ENCODE results near the gene JAK1.
A peak's percentile ranks its signal among the peaks of the same experiment; 100 is the strongest.
"Not testable (repeated sequence)": the region's sequence is repeated elsewhere in the genome, so short reads cannot be mapped to it uniquely, and the experiment has no call there.

Gene JAK1

DNA sequence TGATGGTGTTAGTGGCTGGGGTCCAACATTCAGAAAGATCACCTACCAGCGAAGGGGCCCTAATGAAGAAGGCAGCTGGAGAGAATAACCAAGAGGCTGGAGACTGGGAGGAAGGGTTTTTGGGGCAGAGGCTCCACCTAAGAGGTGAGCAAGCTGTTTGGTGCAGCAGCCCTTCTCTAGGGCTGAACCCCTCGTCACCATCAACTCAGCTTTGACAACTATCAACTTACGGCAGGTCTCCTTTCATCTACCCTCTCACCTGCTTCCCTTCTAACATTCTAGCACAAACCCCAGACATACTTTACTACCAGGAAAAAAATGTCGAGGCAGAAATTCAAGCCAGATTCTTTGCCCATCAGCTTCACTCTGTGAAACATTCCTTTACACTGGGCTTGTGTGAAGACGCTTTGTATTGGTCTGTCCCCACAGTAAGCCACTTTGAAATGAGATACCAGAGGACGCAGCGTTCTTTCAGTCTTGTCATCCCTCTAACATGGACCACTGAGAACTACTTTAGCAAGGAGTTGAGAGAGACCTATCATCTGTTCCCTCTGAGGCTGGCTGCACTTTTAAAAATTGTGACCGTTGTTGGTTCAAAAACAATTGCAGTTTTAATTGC, 136.8 kb downstream of the JAK1 start:
- no peak for DNase-seq

DNA sequence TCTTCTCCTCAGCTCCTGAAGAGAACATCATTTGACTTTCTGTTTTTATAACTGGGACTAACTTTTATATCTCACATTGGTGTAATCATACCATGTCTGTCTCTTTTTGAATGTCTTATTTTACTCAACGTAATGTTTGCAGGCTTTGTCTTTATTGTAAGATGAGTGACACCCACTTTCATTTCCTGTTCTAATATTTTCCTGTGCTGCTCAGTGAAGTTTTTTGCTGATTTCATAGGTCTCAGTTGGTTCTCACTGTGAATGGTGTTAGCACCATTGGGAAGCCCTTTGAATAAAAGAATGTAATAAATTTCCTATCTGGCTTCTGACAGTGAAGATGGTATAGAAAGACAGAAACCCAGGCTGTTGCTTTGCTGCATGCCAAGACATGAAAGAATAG, 137.5 kb downstream of the JAK1 start:
- no peak for DNase-seq

GRCh38 chr1:64826991-64827390, 139.4 kb downstream of the JAK1 start:
- peak; percentile 20 for DNase-seq

DNA sequence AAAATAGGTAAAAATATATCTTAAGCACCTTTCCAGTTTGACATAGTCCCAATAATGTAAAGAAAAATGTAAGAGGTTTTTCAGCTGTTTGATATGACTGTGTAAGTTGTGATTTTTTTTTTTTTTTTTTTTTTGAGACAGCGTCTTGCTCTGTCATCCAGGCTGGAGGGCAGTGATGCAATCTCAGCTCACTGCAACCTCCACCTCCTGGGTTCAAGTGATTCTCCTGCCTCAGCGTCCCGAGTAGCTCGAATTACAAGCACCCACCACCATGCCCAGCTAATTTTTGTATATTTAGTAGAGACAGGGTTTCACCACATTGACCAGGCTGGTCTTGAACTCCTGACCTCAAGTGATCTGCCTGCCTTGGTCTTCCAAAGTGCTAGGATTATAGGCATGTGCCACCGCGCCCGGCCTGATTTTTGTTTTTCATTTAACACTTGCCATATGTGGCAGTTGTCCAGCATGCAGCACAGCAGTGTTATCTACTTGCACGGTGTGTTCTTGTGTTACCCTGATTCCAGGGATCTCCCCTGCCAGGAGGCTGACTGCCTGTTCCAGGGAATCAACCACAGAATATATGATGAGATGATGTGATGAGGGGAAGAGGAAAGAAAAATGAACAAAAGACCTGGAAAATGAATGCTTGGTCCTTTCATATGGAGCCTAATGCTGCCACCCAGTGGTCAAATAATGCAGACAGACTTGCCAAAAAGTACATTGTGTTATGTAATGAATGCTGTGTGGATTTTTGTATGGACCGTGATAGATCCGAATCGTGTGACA, 142.5 kb downstream of the JAK1 start:
- peak; percentile 77 for DNase-seq

- no peak for DNase-seq
These were observed 143.7 kb downstream of the JAK1 start for GRCh38 chr1:64822621-64823020.

- not testable (repeated sequence) for DNase-seq
These were observed 145.8 kb downstream of the JAK1 start for GRCh38 chr1:64820572-64820971.

DNA sequence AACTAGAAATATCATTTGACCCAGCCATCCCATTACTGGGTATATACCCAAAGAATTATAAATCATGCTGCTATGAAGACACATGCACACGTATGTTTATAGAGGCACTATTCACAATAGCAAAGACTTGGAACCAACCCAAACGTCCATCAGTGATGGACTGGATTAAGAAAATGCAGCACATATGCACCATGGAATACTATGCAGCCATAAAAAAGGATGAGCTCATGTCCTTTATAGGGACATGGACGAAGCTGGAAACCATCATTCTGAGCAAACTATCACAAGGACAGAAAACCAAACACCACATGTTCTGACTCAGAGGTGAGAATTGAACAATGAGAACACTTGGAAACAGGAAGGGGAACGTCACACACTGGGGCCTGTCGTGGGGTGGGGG, 149.0 kb downstream of the JAK1 start:
- DNase-seq = not testable (repeated sequence)

DNA sequence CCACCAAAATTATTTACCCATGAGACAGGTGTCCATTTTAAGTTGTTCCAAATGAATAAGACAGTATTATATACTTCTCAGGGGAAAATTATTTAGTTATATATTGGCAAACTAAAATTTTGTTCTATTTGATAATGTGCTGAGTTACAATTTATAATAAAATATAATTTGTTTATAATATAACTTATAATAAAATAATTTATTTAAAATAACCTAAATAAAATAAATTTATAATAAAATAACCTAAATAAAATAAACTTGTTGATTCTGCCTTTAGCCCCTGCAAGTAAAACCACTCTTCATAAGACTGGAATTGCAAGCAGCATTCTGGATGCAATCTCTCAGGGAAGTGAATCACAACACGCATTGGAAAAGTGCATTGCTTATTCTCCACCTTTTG, 151.9 kb downstream of the JAK1 start:
- no peak for DNase-seq

DNA sequence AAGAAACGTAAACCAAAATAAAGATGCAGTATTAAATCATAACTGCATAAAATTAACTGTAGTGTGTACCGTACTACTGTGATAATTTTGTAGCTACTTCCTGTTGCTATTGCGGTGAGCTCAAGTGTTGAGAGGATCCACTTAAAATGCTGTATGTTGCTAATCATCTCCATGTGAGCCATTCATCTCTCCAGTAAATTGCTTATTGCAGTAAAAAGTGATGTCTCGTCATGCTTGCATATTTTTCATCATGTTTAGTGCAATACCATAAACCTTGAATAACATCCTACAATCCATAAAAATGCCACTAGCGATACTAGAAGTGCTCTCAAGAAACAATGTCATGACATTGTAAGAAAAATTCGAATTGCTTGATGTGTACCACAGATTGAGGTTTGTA, 155.2 kb downstream of the JAK1 start:
- DNase-seq = peak; percentile 59

DNA sequence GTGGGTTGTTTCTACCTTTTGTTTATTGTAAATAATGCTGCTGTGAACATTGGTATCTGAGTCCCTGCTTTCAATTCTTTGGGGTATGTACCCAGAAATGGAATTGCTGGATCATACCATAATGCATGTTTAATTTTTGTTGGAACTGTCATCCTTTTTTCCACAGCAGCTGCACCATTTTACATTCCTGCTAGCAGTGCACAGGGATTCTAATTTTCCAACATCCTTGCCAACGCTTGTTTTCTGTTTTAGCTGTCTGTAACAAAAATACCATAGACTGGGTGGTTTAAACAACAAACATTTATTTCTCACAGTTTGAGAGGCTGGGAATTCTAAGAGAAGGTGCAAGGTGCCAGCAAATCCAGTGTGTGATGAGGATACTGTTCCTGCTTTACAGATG, 156.3 kb downstream of the JAK1 start:
- no peak for DNase-seq

- no peak for DNase-seq
These were observed 157.0 kb downstream of the JAK1 start for GRCh38 chr1:64809309-64809708.

DNA sequence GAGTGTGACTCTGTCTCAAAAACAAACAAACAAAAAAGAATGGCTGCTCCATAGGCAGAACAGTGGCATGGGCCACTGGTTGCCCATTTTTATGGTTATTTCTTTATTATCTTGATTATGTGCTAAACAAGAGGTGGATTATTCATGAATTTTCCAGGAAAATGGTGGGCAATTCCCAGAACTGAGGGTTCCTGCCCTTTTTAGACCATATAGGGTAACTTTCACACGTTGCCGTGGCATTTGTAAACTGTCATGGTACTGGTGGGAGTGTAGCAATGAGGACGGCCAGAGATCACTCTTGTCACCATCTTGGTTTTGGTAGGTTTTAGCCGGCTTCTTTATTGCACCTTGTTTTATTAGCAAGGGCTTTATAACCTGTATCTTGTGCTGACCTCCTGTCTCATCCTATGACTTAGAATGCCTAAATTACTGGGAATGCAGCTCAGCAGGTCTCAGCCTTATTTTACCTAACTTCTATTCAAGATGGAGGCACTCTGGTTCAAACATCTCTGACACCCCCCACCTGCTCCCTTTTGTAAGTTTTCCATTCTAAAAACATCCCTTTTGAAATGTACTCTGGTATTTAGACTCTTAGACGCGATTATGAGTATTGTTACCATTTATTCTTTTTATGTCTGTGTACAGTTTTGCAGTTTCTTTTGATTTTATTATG, 164.4 kb downstream of the JAK1 start:
- no peak for DNase-seq

DNA sequence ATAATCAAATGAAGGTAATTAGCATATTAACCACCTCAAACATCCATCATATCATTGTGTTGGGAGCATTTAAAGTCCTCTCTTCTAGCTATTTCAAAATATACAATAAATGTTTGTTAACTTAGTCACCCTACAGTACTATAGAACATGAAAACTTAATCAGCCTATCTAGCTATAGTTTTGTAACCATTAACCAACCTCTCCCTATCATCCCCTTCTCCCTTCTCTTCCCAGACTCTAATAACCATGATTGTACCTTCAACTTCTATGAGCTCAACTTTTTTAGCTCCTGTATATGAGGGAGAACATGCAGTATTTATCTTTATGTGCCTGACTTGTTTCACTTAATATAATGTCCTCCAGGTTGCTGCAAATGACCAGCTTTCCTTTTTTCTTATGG, 167.5 kb downstream of the JAK1 start:
- DNase-seq = no peak

- DNase-seq = no peak
These were observed 175.4 kb downstream of the JAK1 start for GRCh38 chr1:64790832-64791487.

Data from fibroblast of skin of right quadriceps (primary cell).